22Rv1 (cell line): ENCODE measurements around the gene MTIF2.

ENCODE experiments used
- CTCF ChIP-seq: fragments of 450-650 bp; IDR thresholded peaks from 2 replicates; pipeline ENCODE4 v1.5.1; 2017; ENCODE audit warnings: mild to moderate bottlenecking
- ZFX ChIP-seq: fragments of 450-650 bp; IDR thresholded peaks from 2 replicates; pipeline ENCODE4 v1.6.1; 2017; ENCODE audit warnings: antibody characterized with exemption, borderline replicate concordance

GRCh38 chr2:55228226-55228563 is 40.8 kb downstream of the MTIF2 start:
- TF ChIP-seq CTCF (no peak), ZFX (no peak)
